Measurements from ENCODE around the gene ADAMTS7.
"Not testable (repeated sequence)": the region's sequence is repeated elsewhere in the genome, so short reads cannot be mapped to it uniquely, and the experiment has no call there.

Gene ADAMTS7

GRCh38 chr15:78811124-78811824 lies at the start of gene ADAMTS7:
TSS of gene ADAMTS7 (minus strand) at chr15:78811464. CDS start at chr15:78811220, 244 bp downstream.
- peak in 2 of 4 experiments; percentile 26 to 42 for DNase-seq (ENCODE audit: low read depth in 4 of 4, low spot score in 1 of 4)

- peak; percentile 47 to 67 (median 62) for DNase-seq (ENCODE audit: low read depth in 4 of 4, low spot score in 1 of 4)
These were observed 48.9 kb upstream of the ADAMTS7 start for GRCh38 chr15:78859971-78860719.

- no peak for DNase-seq (ENCODE audit: low read depth in 4 of 4, low spot score in 1 of 4)
These were observed 44.5 kb upstream of the ADAMTS7 start for GRCh38 chr15:78855746-78856145.

- no peak for DNase-seq (ENCODE audit: low read depth in 4 of 4, low spot score in 1 of 4)
These were observed 43.6 kb upstream of the ADAMTS7 start for GRCh38 chr15:78854833-78855372.

GRCh38 chr15:78853500-78853899 lies 42.2 kb upstream of the ADAMTS7 start:
- DNase-seq (ENCODE audit: low read depth in 4 of 4, low spot score in 1 of 4), result no peak

- no peak for DNase-seq (ENCODE audit: low read depth in 4 of 4, low spot score in 1 of 4)
These were observed 39.9 kb upstream of the ADAMTS7 start for GRCh38 chr15:78850941-78851755.

GRCh38 chr15:78850352-78850751 lies 39.1 kb upstream of the ADAMTS7 start:
- DNase-seq (ENCODE audit: low read depth in 4 of 4, low spot score in 1 of 4), result no peak

- DNase-seq (ENCODE audit: low read depth in 4 of 4, low spot score in 1 of 4), result not testable (repeated sequence)
These were observed 36.2 kb upstream of the ADAMTS7 start for GRCh38 chr15:78847387-78847906.

- DNase-seq (ENCODE audit: low read depth in 4 of 4, low spot score in 1 of 4), result not testable (repeated sequence)
These were observed 35.6 kb upstream of the ADAMTS7 start for GRCh38 chr15:78846906-78847305.

GRCh38 chr15:78842519-78842918 lies 31.3 kb upstream of the ADAMTS7 start:
- DNase-seq (ENCODE audit: low read depth in 4 of 4, low spot score in 1 of 4), result no peak

- DNase-seq (ENCODE audit: low read depth in 4 of 4, low spot score in 1 of 4), result no peak
These were observed 30.6 kb upstream of the ADAMTS7 start for GRCh38 chr15:78841891-78842290.

GRCh38 chr15:78841376-78841706 lies 30.1 kb upstream of the ADAMTS7 start:
- DNase-seq (ENCODE audit: low read depth in 4 of 4, low spot score in 1 of 4), result no peak

GRCh38 chr15:78840661-78841375 lies 29.6 kb upstream of the ADAMTS7 start:
- no peak for DNase-seq (ENCODE audit: low read depth in 4 of 4, low spot score in 1 of 4)

GRCh38 chr15:78839151-78839550 lies 27.9 kb upstream of the ADAMTS7 start:
- DNase-seq (ENCODE audit: low read depth in 4 of 4, low spot score in 1 of 4), result not testable (repeated sequence)

GRCh38 chr15:78838489-78838888 lies 27.2 kb upstream of the ADAMTS7 start:
- no peak for DNase-seq (ENCODE audit: low read depth in 4 of 4, low spot score in 1 of 4)

- DNase-seq (ENCODE audit: low read depth in 4 of 4, low spot score in 1 of 4), result no peak
These were observed 26.3 kb upstream of the ADAMTS7 start for GRCh38 chr15:78837543-78837942.

- DNase-seq (ENCODE audit: low read depth in 4 of 4, low spot score in 1 of 4), result no peak
These were observed 25.9 kb upstream of the ADAMTS7 start for GRCh38 chr15:78837131-78837530.

- no peak for DNase-seq (ENCODE audit: low read depth in 4 of 4, low spot score in 1 of 4)
These were observed 25.1 kb upstream of the ADAMTS7 start for GRCh38 chr15:78836333-78836732.

- no peak for DNase-seq (ENCODE audit: low read depth in 4 of 4, low spot score in 1 of 4)
These were observed 20.3 kb upstream of the ADAMTS7 start for GRCh38 chr15:78831229-78832207.

All from stimulated activated CD4-positive, alpha-beta T cell treated with anti-CD3 and anti-CD28 coated beads, Interleukin-1b, Interleukin-23, amount 100 ng/mL, for 24 hours (primary cell).